PC-3 (cell line): ENCODE results near the gene MPV17.

Experiments
- CTCF ChIP-seq: fragments of 300-600 bp; sonication (generic); conservative IDR thresholded peaks from 2 replicates; pipeline ENCODE4 v1.5.1; 2017; ENCODE audit warnings: antibody characterized with exemption, low read depth, mild to moderate bottlenecking, low read length
- EZH2 ChIP-seq: fragments of 300-600 bp; sonication (generic); IDR thresholded peaks from one replicate; pipeline ENCODE4 v1.6.1; 2017; ENCODE audit warnings: antibody characterized with exemption, mild to moderate bottlenecking, low read length; ENCODE audit not compliant: unreplicated experiment

- TF ChIP-seq CTCF (no peak), EZH2 (no peak)
These were observed 34.3 kb downstream of the MPV17 start for GRCh38 chr2:27288610-27289009.
